ENCODE results near the gene PIGR. TPM values are rescaled to one million over a fixed set of nuclear protein-coding genes. Genes with fewer than 3 reads are reported as not detected.

PIGR gene
- total RNA-seq, 3 donors from 2014 or later: 4,355 to 12,072 (median 9,452) TPM

DNA sequence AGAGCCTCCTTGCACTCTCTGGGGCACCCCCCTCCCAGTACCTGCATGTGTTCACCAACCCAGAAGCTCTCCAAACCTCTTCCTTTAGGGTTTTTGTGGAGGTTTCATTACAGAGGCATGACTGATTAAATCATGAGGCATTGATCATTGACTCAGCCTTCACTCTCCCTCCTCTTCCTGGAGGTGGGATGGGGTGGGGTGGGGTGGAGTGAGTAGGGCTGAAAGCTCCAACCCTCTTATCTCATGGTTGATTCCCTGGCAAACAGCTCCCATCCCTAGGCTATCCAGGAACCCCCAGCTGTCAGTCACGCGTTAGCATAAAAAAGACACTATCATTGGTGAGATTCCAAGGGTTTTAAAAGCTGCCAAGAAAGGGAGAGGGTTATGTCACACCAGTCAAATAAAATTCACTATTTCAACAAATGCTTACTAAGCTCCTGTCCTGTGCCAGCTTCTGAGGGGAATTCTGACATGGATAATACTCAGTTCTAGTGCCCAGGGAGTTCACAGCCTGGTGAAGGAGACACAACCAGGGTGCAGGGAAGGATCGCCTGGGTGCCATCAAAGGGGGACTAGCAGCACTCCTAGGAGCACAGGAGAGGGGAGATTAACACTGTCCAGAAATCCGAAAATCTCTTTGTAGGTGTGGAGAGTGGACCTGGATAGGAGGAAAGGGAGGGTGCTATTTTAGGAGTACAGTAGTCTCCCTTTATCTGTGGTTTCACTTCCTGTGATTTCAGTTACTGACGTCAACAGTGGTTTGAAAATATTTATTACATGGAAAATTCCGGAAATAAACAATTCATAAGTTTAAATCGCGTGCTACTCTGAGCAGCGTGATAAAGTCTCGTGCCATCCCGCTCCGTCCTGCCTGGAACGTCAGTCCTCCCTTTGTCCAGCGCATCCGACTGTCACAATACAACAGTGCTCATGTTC lies 55.9 kb downstream of the PIGR start:
- Histone ChIP-seq H3K9me3 (no peaks in the 10 kb centered on the region), H3K4me3 (no peak overlapping the region), H3K36me3 (ENCODE audit: low read depth) (no peaks in the 10 kb centered on the region), H3K4me1 (ENCODE audit: low read depth) (no peaks in the 10 kb centered on the region)
- intact Hi-C loops (cut with DNase I, micrococcal nuclease): no loop called here
- TF ChIP-seq, protein P1, sequence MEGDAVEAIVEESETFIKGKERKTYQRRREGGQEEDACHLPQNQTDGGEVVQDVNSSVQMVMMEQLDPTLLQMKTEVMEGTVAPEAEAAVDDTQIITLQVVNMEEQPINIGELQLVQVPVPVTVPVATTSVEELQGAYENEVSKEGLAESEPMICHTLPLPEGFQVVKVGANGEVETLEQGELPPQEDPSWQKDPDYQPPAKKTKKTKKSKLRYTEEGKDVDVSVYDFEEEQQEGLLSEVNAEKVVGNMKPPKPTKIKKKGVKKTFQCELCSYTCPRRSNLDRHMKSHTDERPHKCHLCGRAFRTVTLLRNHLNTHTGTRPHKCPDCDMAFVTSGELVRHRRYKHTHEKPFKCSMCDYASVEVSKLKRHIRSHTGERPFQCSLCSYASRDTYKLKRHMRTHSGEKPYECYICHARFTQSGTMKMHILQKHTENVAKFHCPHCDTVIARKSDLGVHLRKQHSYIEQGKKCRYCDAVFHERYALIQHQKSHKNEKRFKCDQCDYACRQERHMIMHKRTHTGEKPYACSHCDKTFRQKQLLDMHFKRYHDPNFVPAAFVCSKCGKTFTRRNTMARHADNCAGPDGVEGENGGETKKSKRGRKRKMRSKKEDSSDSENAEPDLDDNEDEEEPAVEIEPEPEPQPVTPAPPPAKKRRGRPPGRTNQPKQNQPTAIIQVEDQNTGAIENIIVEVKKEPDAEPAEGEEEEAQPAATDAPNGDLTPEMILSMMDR (IDR thresholded peaks at IDR 0.05): no peak
- ATAC-seq: peak; percentile 65
- DNase-seq: peak in 1 of 3 donors; percentile 22

DNA sequence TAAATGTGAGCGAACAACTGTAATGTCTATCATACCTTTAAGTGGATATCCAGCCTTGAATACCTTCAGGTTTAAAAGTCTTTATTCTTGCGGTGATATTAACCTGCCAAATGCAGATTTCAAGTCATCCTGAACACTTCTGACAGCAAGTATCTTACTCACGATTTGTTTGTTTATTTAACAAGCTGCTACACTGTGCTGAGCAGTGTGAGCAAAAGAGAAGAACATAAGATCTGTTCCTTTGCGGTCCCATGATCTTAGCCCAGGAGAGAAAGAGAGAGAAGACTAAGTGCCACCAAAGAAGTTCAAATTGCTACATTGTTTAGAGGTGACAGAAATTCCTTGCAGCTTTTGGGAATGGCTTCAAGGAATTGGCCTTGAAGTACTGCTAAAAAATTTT lies 58.6 kb downstream of the PIGR start:
- Histone ChIP-seq H3K36me3 (ENCODE audit: low read depth) (no peaks in the 10 kb centered on the region), H3K4me3 (no peak overlapping the region), H3K4me1 (ENCODE audit: low read depth) (no peaks in the 10 kb centered on the region), H3K9me3 (no peaks in the 10 kb centered on the region)
- TF ChIP-seq, protein P1 (IDR thresholded peaks at IDR 0.05): no peak
- ATAC-seq: no peak
- intact Hi-C loops (cut with DNase I, micrococcal nuclease): no loop called here
- no peak for DNase-seq

DNA sequence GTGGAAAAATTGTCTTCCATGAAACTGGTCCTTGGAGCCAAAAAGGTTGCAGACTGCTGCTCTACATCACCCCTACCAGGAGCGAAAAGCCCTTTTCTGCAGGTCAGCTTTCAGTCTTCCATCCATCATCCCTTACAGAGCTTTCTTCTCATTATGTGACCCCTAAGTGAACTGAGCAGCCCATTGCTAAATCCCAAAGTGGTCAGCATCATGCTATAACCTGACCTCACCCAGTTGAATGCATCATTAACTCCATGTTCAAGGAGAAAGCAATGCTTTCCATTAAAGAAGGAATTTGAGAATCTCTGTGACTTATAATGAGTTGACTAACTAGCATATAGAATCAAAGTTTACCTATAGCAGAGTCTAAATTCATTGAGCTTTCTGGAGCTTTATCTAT lies 59.4 kb downstream of the PIGR start:
- ATAC-seq (no peak), DNase-seq (no peak)
- Histone ChIP-seq H3K4me1 (ENCODE audit: low read depth) (no peaks in the 10 kb centered on the region), H3K9me3 (no peaks in the 10 kb centered on the region), H3K36me3 (ENCODE audit: low read depth) (no peaks in the 10 kb centered on the region), H3K4me3 (no peak overlapping the region)
- TF ChIP-seq, protein P1 (IDR thresholded peaks at IDR 0.05): no peak
- intact Hi-C loops (cut with DNase I, micrococcal nuclease): no loop called here

DNA sequence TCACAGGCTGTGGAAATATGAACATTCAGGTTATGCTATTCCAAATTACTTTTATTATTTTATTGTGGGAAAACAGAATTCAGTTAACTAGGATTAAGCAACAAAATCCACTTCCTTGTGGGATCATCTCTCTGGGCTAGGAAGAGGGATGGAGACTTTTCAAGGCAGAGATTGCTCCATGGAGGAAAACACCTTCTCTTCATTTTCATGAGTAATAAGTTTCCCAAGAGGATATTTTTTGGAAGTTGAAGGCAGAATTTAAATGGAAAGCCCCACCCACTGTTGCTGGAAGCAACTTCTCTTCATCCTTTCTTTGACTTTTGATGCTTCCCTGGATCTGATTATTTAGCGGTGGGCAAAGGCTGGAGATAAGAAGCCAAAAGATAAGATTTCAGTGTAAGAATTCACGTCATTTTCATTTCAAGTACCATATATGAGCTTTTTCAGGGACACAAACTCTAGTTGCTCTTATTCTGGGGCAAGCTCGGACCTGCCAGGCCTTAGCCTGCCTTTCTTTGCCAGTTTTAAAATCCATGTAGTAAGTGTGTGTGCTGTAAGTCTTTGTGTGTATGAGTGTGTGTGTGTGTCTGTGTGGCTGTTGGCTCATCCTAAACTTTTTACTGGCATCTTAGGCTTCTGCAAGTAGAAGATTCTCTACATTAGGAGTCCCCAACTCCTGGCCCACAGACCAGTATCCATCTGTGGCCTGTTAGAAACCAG lies 60.8 kb downstream of the PIGR start:
- ATAC-seq (no peak), DNase-seq (no peak)
- intact Hi-C loops (cut with DNase I, micrococcal nuclease): no loop called here
- Histone ChIP-seq H3K36me3 (ENCODE audit: low read depth) (no peaks in the 10 kb centered on the region), H3K4me1 (ENCODE audit: low read depth) (no peaks in the 10 kb centered on the region), H3K9me3 (no peaks in the 10 kb centered on the region), H3K4me3 (no peak overlapping the region)
- TF ChIP-seq, protein P1 (IDR thresholded peaks at IDR 0.05): no peak

DNA sequence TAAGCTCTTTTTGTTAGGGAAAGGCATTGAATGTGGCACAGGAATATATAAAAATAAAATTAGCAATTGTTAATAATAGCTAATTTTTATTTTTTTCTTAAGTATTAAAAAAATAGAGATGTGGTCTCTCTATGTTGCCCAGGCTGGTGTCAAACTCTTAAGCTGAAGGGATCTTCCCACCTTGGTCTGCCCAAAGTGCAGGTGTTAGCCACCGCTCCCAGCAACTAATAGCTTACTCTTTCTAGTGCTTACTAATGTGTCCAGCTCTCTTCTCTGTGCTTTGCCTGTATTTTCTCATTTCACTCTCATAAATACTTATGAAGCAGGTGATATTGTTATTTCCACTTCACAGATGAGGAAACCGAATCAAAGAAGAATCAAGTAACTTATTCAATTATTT lies 62.4 kb downstream of the PIGR start:
- TF ChIP-seq, protein P1 (IDR thresholded peaks at IDR 0.05): no peak
- Histone ChIP-seq H3K4me3 (no peak overlapping the region), H3K36me3 (ENCODE audit: low read depth) (no peaks in the 10 kb centered on the region), H3K4me1 (ENCODE audit: low read depth) (no peaks in the 10 kb centered on the region), H3K9me3 (peaks cover 2% of the 10 kb centered on the region)
- DNase-seq (no peak), ATAC-seq (no peak)
- intact Hi-C loops (cut with DNase I, micrococcal nuclease): no loop called here
